Nephron (organoid): Measurements from ENCODE around the gene KCNQ1.

Source experiments
- H3K27ac Mint-ChIP-seq, 3 experiments: 2 replicates each; pipeline ENCODE4 v1.8.0; 2020; ENCODE audit warnings: mixed read lengths in 3 of 3, mild to moderate bottlenecking in 2 of 3, moderate library complexity in 1 of 3
- H3K27me3 Mint-ChIP-seq: 2 replicates; pipeline ENCODE4 v1.8.0; 2021; ENCODE audit warnings: low read depth, mild to moderate bottlenecking, moderate library complexity, mixed read lengths
- H3K36me3 Mint-ChIP-seq: 2 replicates; pipeline ENCODE4 v1.8.0; 2020; ENCODE audit warnings: low read depth, mixed read lengths
- H3K4me1 Mint-ChIP-seq: 2 replicates; pipeline ENCODE4 v1.8.0; 2020; ENCODE audit warnings: mixed read lengths
- H3K4me3 Mint-ChIP-seq, 3 experiments: 2 replicates each; pipeline ENCODE4 v1.8.0; 2020; ENCODE audit warnings: mild to moderate bottlenecking in 3 of 3, mixed read lengths in 3 of 3, moderate library complexity in 2 of 3
- H3K9me3 Mint-ChIP-seq: 2 replicates; pipeline ENCODE4 v1.8.0; 2020; ENCODE audit warnings: mixed read lengths
- TF ChIP-seq, protein P1 (sequence below), 3 experiments: fragments of 200-600 bp; sonication (generic); IDR thresholded peaks; one replicate each; pipeline ENCODE4 v1.5.0; 2021; ENCODE audit warnings: antibody characterized with exemption in 3 of 3; ENCODE audit not compliant: unreplicated experiment in 3 of 3

KCNQ1 gene

GRCh38 chr11:2435288-2436012 lies 9.4 kb upstream of the KCNQ1 start:
- Mint-ChIP-seq H3K4me1 (no peaks in the 10 kb centered on the region), H3K27me3 (peaks cover 32% of the 10 kb centered on the region), H3K27ac (no peak overlapping the region), H3K9me3 (no peaks in the 10 kb centered on the region), H3K36me3 (no peaks in the 10 kb centered on the region), H3K4me3 (no peak overlapping the region)
- TF ChIP-seq, protein P1, sequence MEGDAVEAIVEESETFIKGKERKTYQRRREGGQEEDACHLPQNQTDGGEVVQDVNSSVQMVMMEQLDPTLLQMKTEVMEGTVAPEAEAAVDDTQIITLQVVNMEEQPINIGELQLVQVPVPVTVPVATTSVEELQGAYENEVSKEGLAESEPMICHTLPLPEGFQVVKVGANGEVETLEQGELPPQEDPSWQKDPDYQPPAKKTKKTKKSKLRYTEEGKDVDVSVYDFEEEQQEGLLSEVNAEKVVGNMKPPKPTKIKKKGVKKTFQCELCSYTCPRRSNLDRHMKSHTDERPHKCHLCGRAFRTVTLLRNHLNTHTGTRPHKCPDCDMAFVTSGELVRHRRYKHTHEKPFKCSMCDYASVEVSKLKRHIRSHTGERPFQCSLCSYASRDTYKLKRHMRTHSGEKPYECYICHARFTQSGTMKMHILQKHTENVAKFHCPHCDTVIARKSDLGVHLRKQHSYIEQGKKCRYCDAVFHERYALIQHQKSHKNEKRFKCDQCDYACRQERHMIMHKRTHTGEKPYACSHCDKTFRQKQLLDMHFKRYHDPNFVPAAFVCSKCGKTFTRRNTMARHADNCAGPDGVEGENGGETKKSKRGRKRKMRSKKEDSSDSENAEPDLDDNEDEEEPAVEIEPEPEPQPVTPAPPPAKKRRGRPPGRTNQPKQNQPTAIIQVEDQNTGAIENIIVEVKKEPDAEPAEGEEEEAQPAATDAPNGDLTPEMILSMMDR (IDR thresholded peaks at IDR 0.05; ENCODE audit: unreplicated experiment in 3 of 3), result no peak

DNA sequence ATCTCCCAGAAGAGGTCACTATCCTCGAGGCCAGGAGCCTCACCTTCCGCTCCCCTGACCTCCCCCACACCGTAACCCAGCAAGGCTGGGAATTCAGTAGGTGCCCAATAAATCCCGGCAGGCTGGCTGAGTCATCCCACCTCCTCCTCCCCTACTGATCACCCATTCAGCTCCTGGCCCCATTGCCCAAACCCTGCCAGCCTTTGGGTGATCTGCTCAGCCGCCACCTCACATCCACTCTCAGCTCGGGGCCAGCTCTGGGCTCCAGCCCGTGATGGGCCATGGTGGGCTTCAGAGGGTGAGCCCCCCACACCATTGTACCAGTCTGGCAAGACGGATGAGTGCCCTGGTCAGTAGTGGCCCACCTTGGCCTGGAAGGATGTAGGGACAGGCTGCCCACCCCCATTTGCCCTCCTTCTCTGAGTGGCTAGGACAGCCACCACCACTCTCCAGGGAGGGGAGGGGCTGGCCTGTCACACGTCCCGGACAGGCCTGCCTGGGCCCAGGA lies 8.7 kb upstream of the KCNQ1 start:
- no peaks in the 10 kb centered on the region for H3K4me1 Mint-ChIP-seq
- no peak overlapping the region for H3K27ac Mint-ChIP-seq
- TF ChIP-seq, protein P1 (IDR thresholded peaks at IDR 0.05; ENCODE audit: unreplicated experiment in 3 of 3), result no peak
- H3K9me3 Mint-ChIP-seq, result no peaks in the 10 kb centered on the region
- no peaks in the 10 kb centered on the region for H3K36me3 Mint-ChIP-seq
- peaks cover 38% of the 10 kb centered on the region for H3K27me3 Mint-ChIP-seq
- no peak overlapping the region for H3K4me3 Mint-ChIP-seq

- Mint-ChIP-seq H3K36me3 (no peaks in the 10 kb centered on the region), H3K27me3 (peaks cover 42% of the 10 kb centered on the region), H3K27ac (no peak overlapping the region), H3K4me3 (no peak overlapping the region), H3K4me1 (no peaks in the 10 kb centered on the region), H3K9me3 (no peaks in the 10 kb centered on the region)
- TF ChIP-seq, protein P1 (IDR thresholded peaks at IDR 0.05; ENCODE audit: unreplicated experiment in 3 of 3), result no peak
Measured at GRCh38 chr11:2436521-2437031, 8.2 kb upstream of the KCNQ1 start.

GRCh38 chr11:2437516-2437915 lies 7.3 kb upstream of the KCNQ1 start:
- peaks cover 5% of the 10 kb centered on the region for H3K9me3 Mint-ChIP-seq
- TF ChIP-seq, protein P1 (IDR thresholded peaks at IDR 0.05; ENCODE audit: unreplicated experiment in 3 of 3), result no peak
- H3K4me1 Mint-ChIP-seq, result no peaks in the 10 kb centered on the region
- H3K36me3 Mint-ChIP-seq, result no peaks in the 10 kb centered on the region
- H3K4me3 Mint-ChIP-seq, result no peak overlapping the region
- peaks cover 51% of the 10 kb centered on the region for H3K27me3 Mint-ChIP-seq
- no peak overlapping the region for H3K27ac Mint-ChIP-seq

- Mint-ChIP-seq H3K36me3 (no peaks in the 10 kb centered on the region), H3K27me3 (peaks cover 64% of the 10 kb centered on the region), H3K4me1 (no peaks in the 10 kb centered on the region), H3K27ac (no peak overlapping the region), H3K4me3 (no peak overlapping the region), H3K9me3 (peaks cover 15% of the 10 kb centered on the region)
- TF ChIP-seq, protein P1 (IDR thresholded peaks at IDR 0.05; ENCODE audit: unreplicated experiment in 3 of 3), result no peak
Measured at GRCh38 chr11:2439820-2440219, 5.0 kb upstream of the KCNQ1 start.

DNA sequence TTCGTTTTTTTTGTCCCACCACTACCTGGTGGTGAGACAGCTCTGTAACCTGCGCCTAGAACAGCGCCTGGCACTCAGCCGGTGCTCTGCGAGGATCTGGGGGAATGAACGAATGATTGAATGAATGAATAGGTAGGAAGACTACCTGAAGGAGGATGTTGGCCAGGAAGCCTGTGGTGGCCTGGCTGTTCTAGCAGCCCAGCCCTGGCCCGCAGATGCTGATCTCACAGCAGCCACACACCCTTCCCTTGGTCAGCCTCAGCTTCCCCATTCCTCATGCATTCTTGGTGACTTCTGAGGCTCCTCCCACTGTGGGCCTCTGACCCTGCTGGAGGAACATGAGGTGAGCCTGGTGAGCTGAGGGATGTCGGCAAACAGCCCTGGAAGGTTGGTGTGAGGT lies 4.2 kb upstream of the KCNQ1 start:
- Mint-ChIP-seq H3K36me3 (no peaks in the 10 kb centered on the region), H3K27me3 (peaks cover 70% of the 10 kb centered on the region)

More for the DNA sequence above, 4.2 kb upstream of the KCNQ1 start:
- TF ChIP-seq, protein P1 (IDR thresholded peaks at IDR 0.05; ENCODE audit: unreplicated experiment in 3 of 3), result no peak
- H3K4me1 Mint-ChIP-seq, result no peaks in the 10 kb centered on the region
- no peak overlapping the region for H3K27ac Mint-ChIP-seq
- H3K4me3 Mint-ChIP-seq, result peak overlapping the region in 1 of 3 experiments; percentile 32
- H3K9me3 Mint-ChIP-seq, result peaks cover 15% of the 10 kb centered on the region
